WTC11 (cell line): ENCODE data around the gene LRRC8C. TPM values are rescaled to one million over a fixed set of nuclear protein-coding genes. Genes with fewer than 3 reads are reported as not detected.

Experiments used
- ATAC-seq: fragments of 200-7000 bp; cut with Tn5 transposase; 2 replicates; pipeline ENCODE4 v1.10.0; 2021; ENCODE audit warnings: mild to moderate bottlenecking, moderate library complexity
- CTCF ChIA-PET: fragments of 300-600 bp; sonication (Branson Sonifier 250); formaldehyde crosslinking; loops from one replicate; lab custom pipeline; 2021; ENCODE audit warnings: antibody characterized with exemption; lab: Charles Lee
- POLR2A ChIA-PET: fragments of 350-600 bp; sonication (Branson Sonifier 250); formaldehyde crosslinking; loops from one replicate; lab custom pipeline; 2021; ENCODE audit warnings: antibody characterized with exemption; lab: Charles Lee
- DNase-seq: peaks from one replicate; pipeline ENCODE4 v3.0.0; 2021; ENCODE audit warnings: low spot score
- H3K27ac Mint-ChIP-seq: 2 replicates; pipeline ENCODE4 v1.8.0; 2021; ENCODE audit warnings: mixed read lengths
- H3K27me3 Mint-ChIP-seq: 2 replicates; pipeline ENCODE4 v1.8.0; 2021; ENCODE audit warnings: low read depth, mild to moderate bottlenecking, moderate library complexity, mixed read lengths
- H3K36me3 Mint-ChIP-seq: 2 replicates; pipeline ENCODE4 v1.8.0; 2021; ENCODE audit warnings: mixed read lengths
- H3K4me1 Mint-ChIP-seq: 2 replicates; pipeline ENCODE4 v1.8.0; 2022; ENCODE audit warnings: mixed read lengths
- H3K4me3 Mint-ChIP-seq: 2 replicates; pipeline ENCODE4 v1.8.0; 2021; ENCODE audit warnings: mild to moderate bottlenecking, moderate library complexity, mixed read lengths
- H3K9me3 Mint-ChIP-seq: 2 replicates; pipeline ENCODE4 v1.8.0; 2021; ENCODE audit warnings: mixed read lengths
- ATF2 ChIP-seq: sonication (generic); formaldehyde crosslinking; IDR thresholded peaks from 2 replicates; pipeline ENCODE4 v1.8.1; 2022; ENCODE audit warnings: low read depth, missing genetic modification reagents, borderline replicate concordance
- ATF6 ChIP-seq: sonication (generic); formaldehyde crosslinking; IDR thresholded peaks from 2 replicates; pipeline ENCODE4 v1.8.1; 2023; ENCODE audit warnings: mild to moderate bottlenecking, missing genetic modification reagents
- E2F1 ChIP-seq: sonication (generic); formaldehyde crosslinking; IDR thresholded peaks from 2 replicates; pipeline ENCODE4 v1.8.0; 2022; ENCODE audit warnings: mild to moderate bottlenecking, missing genetic modification reagents
- ESRRA ChIP-seq: sonication (generic); formaldehyde crosslinking; IDR thresholded peaks from 2 replicates; pipeline ENCODE4 v1.8.1; 2022; ENCODE audit warnings: mild to moderate bottlenecking, missing genetic modification reagents, borderline replicate concordance
- GTF2I ChIP-seq: fragments of 250-450 bp; sonication (Bioruptor Pico); conservative IDR thresholded peaks from 2 replicates; pipeline ENCODE4 v1.4.0; 2021; ENCODE audit warnings: mild to moderate bottlenecking
- HMGA2 ChIP-seq: fragments of 250-450 bp; sonication (Bioruptor Pico); IDR thresholded peaks from 2 replicates; pipeline ENCODE4 v1.4.0; 2021; ENCODE audit warnings: mild to moderate bottlenecking, moderate library complexity
- IRF2 ChIP-seq: sonication (generic); formaldehyde crosslinking; IDR thresholded peaks from 2 replicates; pipeline ENCODE4 v1.8.0; 2022; ENCODE audit warnings: low read depth, missing genetic modification reagents, borderline replicate concordance
- NFATC4 ChIP-seq: fragments of 250-450 bp; sonication (Bioruptor Pico); IDR thresholded peaks from 2 replicates; pipeline ENCODE4 v1.9.0; 2021; ENCODE audit warnings: mild to moderate bottlenecking
- NFE2L1 ChIP-seq: sonication (generic); formaldehyde crosslinking; IDR thresholded peaks from 2 replicates; pipeline ENCODE4 v1.8.1; 2023; ENCODE audit warnings: missing genetic modification reagents
- OVOL2 ChIP-seq: fragments of 250-450 bp; sonication (Bioruptor Pico); IDR thresholded peaks from 2 replicates; pipeline ENCODE4 v1.9.0; 2021; ENCODE audit warnings: mild to moderate bottlenecking, borderline replicate concordance
- PREB ChIP-seq: sonication (generic); formaldehyde crosslinking; IDR thresholded peaks from 2 replicates; pipeline ENCODE4 v1.8.1; 2022; ENCODE audit warnings: mild to moderate bottlenecking, missing genetic modification reagents, moderate library complexity, borderline replicate concordance
- PRRX2 ChIP-seq: fragments of 250-450 bp; sonication (Bioruptor Pico); IDR thresholded peaks from 2 replicates; pipeline ENCODE4 v1.8.0; 2021; ENCODE audit warnings: mild to moderate bottlenecking
- ZBTB43 ChIP-seq: sonication (generic); formaldehyde crosslinking; IDR thresholded peaks from 2 replicates; pipeline ENCODE4 v1.8.1; 2023; ENCODE audit warnings: mild to moderate bottlenecking, missing genetic modification reagents
- ZNF317 ChIP-seq: sonication (generic); formaldehyde crosslinking; IDR thresholded peaks from 2 replicates; pipeline ENCODE4 v1.8.1; 2023; ENCODE audit warnings: low read depth, mild to moderate bottlenecking, moderate library complexity, missing genetic modification reagents, borderline replicate concordance
- ZNF532 ChIP-seq: fragments of 250-450 bp; sonication (Bioruptor Pico); IDR thresholded peaks from 2 replicates; pipeline ENCODE4 v1.9.0; 2021; ENCODE audit warnings: mild to moderate bottlenecking, borderline replicate concordance
- ZNF671 ChIP-seq: fragments of 250-450 bp; sonication (Bioruptor Pico); IDR thresholded peaks from 2 replicates; pipeline ENCODE4 v1.8.0; 2021; ENCODE audit warnings: mild to moderate bottlenecking
- total RNA-seq: library from RNA; stranded (reverse); gene quantifications from 3 replicates; pipeline ENCODE4 v1.2.3, GENCODE V29; 2021

Gene LRRC8C
- total RNA-seq, 1 experiment from 2014 or later = 1.8 TPM

- ATAC-seq (no peak), DNase-seq (no peak)
- ChIA-PET CTCF (interaction anchor here (0.6 kb wide), 1 partner anchor 290 kb away, joined by 4 read pairs; no protein-coding TSS in a partner anchor), POLR2A (no interaction called here)
- H3K4me1 Mint-ChIP-seq = no peaks in the 10 kb centered on the region
- no peaks in the 10 kb centered on the region; the same call in 1 of the 2 replicates for H3K27me3 Mint-ChIP-seq
- H3K4me3 Mint-ChIP-seq = no peak overlapping the region
- TF ChIP-seq E2F1 (CRISPR knock-in tag) = no peak
- TF ChIP-seq HMGA2 (CRISPR knock-in tag) = no peak
- no peak for TF ChIP-seq OVOL2 (CRISPR knock-in tag)
- no peak for TF ChIP-seq ATF6
- no peak for TF ChIP-seq NFE2L1 (CRISPR knock-in tag)
- no peak for TF ChIP-seq ESRRA (CRISPR knock-in tag)
- H3K36me3 Mint-ChIP-seq = no peaks in the 10 kb centered on the region
- H3K9me3 Mint-ChIP-seq = peaks cover 15% of the 10 kb centered on the region
- H3K27ac Mint-ChIP-seq = no peak overlapping the region
Observed at GRCh38 chr1:89660224-89661061, 27.5 kb downstream of the LRRC8C start.

- CTCF ChIA-PET = no interaction called here
- no peaks in the 10 kb centered on the region for H3K36me3 Mint-ChIP-seq
- POLR2A ChIA-PET = no interaction called here
- H3K4me1 Mint-ChIP-seq = no peaks in the 10 kb centered on the region
- H3K9me3 Mint-ChIP-seq = peaks cover 15% of the 10 kb centered on the region
- H3K4me3 Mint-ChIP-seq = no peak overlapping the region
- H3K27me3 Mint-ChIP-seq = no peaks in the 10 kb centered on the region; the same call in 1 of the 2 replicates
- DNase-seq (no peak), ATAC-seq (no peak)
- H3K27ac Mint-ChIP-seq = no peak overlapping the region
- TF ChIP-seq HMGA2 (CRISPR knock-in tag) (no peak), PRRX2 (CRISPR knock-in tag) (no peak)
Observed at GRCh38 chr1:89665941-89666340, 33.0 kb downstream of the LRRC8C start.

GRCh38 chr1:89666640-89667039 lies 33.7 kb downstream of the LRRC8C start:
- POLR2A ChIA-PET = no interaction called here
- no peaks in the 10 kb centered on the region; the same call in 1 of the 2 replicates for H3K27me3 Mint-ChIP-seq
- CTCF ChIA-PET = no interaction called here

GRCh38 chr1:89667691-89668090 lies 34.8 kb downstream of the LRRC8C start:
- no peaks in the 10 kb centered on the region for H3K36me3 Mint-ChIP-seq
- no peaks in the 10 kb centered on the region for H3K4me1 Mint-ChIP-seq
- ChIA-PET CTCF (interaction anchor here (2.6 kb wide), 1 partner anchor 95 kb away, joined by 10 read pairs; no protein-coding TSS in a partner anchor), POLR2A (no interaction called here)
- H3K27ac Mint-ChIP-seq = no peak overlapping the region
- ATAC-seq (no peak), DNase-seq (no peak)
- H3K27me3 Mint-ChIP-seq = no peaks in the 10 kb centered on the region; the same call in 1 of the 2 replicates
- H3K9me3 Mint-ChIP-seq = peaks cover 15% of the 10 kb centered on the region
- no peak overlapping the region for H3K4me3 Mint-ChIP-seq
- TF ChIP-seq ATF2 (no peak), GTF2I (CRISPR knock-in tag) (no peak), PREB (CRISPR knock-in tag) (no peak), ZNF532 (CRISPR knock-in tag) (no peak), ZNF671 (CRISPR knock-in tag) (no peak)

More at GRCh38 chr1:89666640-89667039, 33.7 kb downstream of the LRRC8C start:
- Mint-ChIP-seq H3K9me3 (peaks cover 15% of the 10 kb centered on the region), H3K27ac (no peak overlapping the region), H3K4me1 (no peaks in the 10 kb centered on the region), H3K4me3 (no peak overlapping the region), H3K36me3 (no peaks in the 10 kb centered on the region)
- no peak for ATAC-seq
- no peak for DNase-seq
- TF ChIP-seq ZBTB43 = no peak
- TF ChIP-seq OVOL2 (CRISPR knock-in tag) = no peak
- no peak for TF ChIP-seq IRF2 (CRISPR knock-in tag)
- TF ChIP-seq ZNF317 = no peak
- no peak for TF ChIP-seq NFATC4
